NCI-H1930 (cell line): Measurements from ENCODE around the gene PHACTR4.
"Not testable (repeated sequence)": the region's sequence is repeated elsewhere in the genome, so short reads cannot be mapped to it uniquely, and the experiment has no call there.

ENCODE experiments used
- DNase-seq, 2 experiments: peaks; one replicate each; lab custom pipeline; 2025; lab: John Stamatoyannopoulos, UW

The PHACTR4 gene

DNA sequence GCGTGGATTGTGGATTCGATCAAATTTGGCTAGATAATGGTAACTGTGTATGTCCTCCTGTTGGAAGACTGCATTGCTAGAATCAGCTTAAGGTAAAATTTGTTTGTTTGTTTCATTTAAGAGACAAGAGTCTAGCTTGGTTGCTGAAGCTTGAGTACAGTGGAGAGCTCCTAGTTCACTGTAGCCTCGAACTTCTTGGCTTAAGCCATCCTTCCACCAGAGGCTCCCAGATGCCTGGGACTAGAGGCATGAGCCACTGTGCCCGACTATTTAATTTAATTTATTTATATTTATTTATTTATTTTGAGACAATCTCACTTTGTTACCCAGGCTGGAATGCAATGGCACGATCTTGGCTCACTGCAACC, 1.5 kb downstream of the PHACTR4 start:
- no peak for DNase-seq

DNA sequence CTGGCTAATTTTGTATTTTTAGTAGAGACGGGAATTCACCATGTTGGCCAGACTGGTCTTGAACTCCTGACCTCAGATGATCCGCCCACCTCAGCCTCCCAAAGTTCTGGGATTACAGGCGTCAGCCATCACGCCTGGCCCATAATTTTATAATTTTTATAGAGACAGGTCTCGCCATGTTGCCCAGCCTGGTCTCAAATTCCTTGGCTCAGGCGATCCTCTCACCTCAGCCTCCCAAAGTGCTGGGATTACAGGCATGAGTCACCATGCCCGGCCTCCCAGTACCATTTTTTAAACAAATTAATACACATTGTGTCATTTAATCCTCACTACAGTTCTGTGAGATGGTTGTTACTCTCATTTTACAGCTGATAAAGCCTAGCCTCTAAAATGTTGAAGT, 3.9 kb downstream of the PHACTR4 start:
- DNase-seq: not testable (repeated sequence)

DNA sequence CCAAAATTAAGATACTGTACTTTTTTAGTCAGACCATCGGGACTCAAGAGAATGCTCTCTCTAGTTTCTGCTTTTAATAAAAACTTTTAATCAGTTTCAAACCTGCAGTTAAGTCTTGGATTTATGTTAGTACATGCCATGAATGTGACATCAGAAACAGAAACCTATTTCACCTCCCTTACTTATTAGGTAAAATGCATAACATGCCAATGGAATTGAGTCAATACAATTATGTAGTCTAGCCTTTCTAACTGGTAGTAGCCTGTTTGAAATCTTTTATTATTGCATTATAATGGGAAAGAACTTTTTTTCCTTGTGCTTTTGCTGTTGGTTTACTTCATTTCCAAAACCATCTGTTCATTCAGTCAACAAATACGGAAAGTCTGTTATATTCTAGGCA, 4.8 kb downstream of the PHACTR4 start:
- no peak for DNase-seq

DNA sequence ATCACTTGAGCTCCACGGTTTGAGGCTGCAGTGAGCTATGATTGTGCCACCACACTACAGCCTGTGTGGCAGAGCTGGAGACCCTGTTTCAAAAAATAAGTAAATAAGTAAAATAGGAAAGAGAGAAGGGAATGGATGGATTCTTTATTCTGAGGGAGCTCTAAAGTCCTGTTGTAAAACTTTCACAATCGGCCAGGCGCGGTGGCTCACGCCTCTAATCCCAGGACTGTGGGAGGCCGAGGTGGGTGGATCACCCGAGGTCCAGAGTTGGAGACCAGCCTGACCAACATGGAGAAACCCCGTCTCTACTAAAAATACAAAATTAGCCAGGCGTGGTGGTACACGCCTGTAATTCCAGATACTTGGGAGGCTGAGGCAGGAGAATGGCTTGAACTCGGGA, 6.1 kb downstream of the PHACTR4 start:
- DNase-seq: not testable (repeated sequence)

DNA sequence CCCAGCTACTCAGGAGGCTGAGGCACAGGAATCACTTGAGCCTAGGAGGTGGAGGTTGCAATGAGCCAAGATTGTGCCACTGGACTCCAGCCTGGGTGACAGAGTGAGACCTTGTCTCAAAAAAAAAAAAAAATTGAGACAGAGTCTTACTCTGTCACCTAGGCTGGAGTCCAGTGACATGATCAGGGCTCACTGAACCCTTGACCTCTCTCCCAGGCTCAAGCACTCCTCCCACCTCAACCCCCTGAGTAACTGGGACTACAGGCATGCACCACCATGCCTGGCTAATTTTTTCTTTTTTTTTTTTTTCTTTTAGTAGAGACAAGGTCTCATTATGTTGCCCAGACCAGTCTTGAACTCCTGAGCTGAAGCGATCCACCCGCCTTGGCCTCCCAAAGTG, 6.7 kb downstream of the PHACTR4 start:
- DNase-seq: not testable (repeated sequence)

DNA sequence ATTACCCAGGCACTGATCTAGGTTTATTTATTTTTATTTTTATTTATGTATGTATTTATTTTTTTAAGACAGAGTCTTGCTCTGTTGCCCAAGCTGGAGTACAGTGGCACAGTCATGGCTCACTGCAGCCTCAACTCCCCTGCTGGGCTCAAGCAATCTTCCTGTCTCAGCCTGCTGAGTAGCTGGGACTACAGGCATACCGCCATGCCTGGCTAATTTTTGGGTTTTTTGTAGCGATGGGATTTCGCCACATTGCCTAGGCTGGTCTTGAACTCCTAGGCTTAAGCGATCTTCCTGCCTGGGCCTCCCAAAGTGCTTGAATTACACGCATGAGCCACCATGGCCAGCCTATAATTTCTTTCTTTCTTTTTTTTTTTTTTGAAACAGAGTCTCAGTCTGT, 9.4 kb downstream of the PHACTR4 start:
- DNase-seq: no peak

DNA sequence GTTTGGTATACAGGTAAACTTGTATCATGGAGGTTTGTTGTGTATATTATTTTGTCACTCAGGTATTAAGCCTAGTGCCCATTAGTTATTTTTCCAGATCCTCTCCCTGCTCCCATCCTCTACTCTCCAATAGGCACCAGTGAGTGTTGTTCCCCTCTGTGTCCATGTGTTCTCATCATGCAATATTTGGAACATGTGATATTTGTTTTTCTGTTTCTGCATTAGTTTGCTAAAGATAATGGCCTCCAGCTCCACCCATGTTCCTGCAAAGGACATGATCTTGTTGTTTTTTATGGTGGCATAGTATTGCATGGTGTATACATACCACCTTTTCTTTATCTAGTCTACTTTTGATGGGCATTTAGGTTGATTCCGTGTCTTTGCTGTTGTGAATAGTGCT, 10.9 kb downstream of the PHACTR4 start:
- DNase-seq: no peak

DNA sequence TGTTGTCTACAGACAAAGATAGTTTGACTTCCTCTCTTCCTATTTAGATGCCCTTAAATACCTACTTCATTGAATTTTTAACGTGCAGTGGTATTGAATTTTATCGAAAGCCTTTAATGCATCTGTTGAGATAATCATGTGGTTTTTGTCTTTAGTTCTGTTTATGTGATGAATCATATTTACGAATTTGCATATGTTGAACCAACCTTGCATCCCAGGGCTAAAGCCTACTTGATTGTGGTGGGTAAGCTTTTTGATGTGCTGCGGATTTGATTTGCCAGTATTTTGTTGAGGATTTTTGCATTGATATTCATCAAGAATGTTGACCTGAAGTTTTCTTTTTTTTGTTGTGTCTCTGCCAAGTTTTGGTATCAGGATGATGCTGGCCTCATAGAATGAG, 14.2 kb downstream of the PHACTR4 start:
- DNase-seq: not testable (repeated sequence)

DNA sequence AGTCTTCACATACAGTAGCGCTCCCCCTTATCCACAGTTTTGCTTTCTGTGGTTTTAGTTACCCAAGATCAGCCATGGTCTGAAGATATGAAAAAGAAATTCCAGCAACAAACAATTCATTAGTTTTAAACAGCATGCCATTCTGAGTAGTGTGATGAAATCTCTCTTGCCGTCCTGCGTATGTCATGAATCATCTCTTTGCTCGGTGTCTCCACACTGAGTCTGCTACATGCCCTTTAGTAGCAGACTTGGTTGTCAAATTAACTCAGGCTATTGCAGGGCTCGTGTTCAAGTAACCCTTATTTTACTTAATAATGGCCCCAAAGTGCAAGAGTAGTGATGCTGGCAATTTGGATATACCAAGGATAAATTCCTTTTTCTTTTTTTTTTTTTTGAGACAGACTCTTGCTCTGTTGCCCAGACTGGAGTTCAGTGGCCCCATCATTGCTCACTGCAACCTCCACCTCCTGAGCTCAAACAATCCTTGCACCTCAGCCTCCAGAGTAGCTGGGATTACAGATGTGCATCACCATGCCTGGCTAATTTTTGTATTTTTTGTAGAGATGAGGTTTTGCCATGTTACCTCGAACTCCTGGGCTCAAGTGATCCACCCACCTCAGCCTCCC, 22.6 kb downstream of the PHACTR4 start:
- no peak for DNase-seq

DNA sequence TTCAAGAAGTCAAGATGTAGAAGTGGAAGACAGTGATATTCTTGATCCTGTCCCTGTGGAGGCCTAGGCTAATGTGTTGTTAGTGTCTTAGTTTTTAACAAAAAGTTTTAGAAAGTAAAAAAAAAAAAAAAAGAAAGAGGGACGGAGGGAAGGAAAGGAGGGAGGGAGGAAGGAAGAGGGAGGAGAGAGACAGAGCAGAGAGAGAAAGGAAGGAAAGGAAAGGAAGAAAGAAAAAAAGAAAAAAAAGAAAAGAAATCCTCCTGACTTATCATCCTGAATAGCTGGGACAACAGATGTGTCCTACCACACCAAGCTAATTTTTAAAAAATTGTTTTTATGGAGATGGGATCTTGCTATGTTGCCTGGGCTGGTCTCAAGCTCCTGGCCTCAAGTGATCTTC, 24.6 kb downstream of the PHACTR4 start:
- DNase-seq: no peak

DNA sequence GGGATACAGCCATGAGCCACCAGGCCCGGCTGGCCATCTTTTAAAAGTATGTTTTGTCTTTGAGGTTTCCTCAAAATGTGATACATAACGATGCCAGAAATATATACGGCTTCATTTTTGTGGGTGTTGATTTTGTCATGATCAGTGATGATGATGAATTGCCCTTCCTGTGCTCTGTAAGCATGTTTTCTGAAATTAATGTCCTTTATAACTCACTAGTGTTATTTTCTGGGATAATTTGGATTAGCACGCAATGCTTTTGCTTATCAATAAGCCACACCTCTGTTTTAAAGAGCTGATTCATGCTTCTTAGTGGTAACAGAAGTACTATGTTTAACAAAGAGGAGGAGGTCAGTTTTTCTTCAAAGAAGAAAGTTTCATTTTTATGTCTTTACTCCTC, 25.6 kb downstream of the PHACTR4 start:
- DNase-seq: no peak

DNA sequence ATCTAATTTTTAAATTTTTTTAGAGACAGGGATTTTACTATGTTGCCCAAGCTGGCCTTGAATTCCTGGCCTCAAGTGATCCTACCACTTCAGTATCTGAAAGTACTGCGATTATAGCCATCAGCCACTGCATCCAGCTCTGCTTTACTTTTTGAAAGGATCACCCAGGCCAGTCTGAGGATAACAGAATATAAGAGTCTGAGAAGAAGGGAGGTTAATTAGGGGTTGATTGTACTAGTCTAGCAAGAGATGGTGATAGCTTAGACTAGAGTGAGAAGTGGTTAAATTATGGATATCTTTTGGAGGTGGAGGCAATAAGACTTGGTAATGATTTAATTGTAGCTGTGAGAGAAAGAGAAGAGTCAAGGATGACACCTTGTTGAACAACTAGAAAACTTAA, 32.2 kb downstream of the PHACTR4 start:
- DNase-seq: no peak

DNA sequence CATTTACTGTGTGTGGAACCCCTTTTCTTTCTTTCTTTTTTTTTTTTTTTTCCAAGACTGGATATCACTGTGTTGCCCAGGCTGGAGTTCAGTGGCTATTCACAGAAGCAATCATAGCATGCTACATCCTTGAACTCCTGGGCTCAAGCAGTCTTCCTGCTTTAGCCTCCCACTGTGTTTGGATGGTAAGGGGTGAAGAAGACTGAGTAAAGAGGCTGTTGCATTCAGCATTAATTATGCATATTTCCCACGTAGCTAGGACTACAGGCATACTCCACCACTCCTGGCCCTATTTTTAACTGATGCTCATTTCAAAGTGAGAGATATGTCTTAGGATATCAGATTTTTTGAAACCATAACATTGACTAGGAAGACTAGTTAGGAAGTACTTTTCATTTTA, 39.5 kb downstream of the PHACTR4 start:
- no peak for DNase-seq

DNA sequence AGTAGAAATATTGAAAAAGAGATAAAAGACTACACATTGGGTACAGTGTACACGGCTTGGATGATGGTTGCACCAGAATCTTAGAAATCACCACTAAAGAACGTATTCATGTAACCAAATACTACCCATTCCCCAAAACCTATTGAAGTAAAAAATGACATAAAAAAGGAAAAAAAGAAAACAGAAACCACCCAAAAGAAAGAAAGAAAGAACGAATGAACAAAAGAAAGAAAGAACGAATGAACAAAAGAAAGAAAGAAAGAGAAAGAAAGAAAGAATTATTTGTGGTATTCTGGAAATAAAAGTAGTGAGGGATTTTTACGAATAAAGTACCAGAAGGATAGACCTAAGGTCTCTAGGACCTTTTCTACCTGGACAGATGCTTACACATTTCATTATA, 42.1 kb downstream of the PHACTR4 start:
- DNase-seq: no peak

DNA sequence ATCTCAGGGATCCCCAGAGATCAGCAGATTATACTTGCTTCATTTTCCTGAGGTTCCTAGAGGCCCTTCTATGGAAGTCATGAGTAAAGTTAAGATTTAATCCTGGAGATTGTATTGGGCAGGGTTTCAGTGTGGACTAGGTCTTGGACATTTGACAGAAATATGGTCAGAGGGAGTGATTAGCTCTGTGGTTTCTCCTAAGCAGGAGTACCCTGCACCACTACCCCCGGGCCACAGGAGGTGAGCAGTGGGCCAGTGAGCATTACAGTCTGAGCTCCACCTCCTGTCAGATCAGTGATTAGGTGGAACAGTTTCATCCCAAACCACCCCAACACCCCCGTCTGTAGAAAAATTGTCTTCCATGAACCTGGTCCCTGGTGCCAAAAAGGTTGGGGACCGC, 43.2 kb downstream of the PHACTR4 start:
- no peak for DNase-seq

DNA sequence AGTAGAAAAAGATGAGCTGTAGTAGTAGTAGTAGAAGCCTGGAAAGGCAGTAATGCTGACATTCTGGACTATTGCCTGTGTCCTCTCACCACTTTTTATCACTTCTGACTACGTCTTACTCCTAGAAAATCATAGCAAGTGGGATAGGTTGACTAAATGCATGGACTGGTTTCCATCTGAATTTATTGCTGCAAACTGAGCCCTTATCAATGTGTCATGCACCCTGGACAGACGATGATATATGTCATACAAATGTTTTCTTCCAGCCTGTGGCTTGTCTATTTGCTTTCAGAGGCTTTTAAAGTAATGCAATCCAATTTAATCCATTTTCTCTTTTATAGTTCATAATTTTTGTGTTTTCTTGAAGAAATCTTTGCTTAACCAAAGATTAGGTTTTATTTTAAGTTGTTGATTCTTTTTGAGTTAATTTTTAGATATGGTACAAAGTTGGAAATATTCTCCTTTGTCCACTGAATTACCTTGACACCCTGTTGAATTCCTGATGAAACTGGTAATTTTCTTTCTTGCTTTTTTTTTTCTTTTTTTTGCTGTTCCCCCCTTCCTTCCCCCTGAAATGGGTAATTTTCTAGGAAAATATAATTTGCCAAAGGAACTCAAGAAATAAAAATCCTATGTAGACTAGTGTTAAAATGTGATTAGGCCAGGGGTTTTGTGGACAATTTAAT, 47.1 kb downstream of the PHACTR4 start:
- DNase-seq: no peak

DNA sequence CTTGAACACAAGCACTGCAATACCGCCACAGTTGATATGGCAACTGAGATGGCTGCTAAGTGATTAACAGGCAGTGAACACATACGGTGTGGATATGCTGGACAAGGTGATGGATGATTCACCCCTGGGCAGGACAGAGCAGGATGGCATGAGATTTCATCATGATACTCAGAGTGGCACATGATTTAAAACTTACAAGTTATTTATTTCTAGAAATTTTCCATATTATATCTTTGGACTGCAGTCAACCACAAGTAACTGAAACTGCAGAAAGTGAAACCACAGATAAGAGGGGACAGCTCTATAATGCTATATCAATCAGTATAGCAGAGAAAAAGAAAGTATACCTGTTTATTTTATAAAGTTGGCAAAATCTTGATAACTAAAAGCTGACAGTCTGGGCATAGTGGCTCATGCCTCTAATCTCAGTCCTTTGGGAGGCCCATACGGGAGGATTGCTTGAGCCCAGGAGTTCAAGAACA, 47.9 kb downstream of the PHACTR4 start:
- no peak for DNase-seq

DNA sequence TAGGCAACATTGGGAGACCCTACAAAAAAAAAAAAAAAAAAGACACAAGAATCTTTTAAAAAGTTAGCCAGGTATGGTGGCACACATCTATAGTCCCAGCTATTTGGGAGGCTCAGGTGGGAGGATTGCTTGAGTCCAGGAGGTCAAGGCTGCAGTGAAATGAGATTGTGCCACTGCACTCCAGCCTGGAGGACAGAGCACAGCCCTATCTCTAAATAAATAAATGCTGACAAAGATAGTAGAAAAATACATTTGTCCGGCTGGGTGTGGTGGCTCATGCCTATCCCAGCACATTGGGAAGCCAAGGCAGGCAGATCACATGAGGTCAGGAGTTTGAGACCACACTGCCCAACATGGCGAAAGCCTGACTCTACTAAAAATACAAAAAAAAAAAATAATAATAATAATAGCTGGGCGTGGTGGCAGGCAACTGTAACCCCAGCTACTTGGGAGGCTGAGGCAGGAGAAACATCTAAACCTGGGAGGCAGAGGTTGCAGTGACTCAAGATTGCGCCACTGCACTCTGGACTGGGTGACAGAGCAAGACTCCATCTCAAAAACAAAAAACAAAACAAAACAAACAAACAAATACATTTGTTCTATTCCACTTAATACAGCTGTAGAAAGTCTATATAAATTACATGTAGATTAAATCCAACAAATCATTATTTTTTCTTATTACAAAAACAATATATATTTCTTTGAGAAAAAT, 48.5 kb downstream of the PHACTR4 start:
- no peak for DNase-seq

DNA sequence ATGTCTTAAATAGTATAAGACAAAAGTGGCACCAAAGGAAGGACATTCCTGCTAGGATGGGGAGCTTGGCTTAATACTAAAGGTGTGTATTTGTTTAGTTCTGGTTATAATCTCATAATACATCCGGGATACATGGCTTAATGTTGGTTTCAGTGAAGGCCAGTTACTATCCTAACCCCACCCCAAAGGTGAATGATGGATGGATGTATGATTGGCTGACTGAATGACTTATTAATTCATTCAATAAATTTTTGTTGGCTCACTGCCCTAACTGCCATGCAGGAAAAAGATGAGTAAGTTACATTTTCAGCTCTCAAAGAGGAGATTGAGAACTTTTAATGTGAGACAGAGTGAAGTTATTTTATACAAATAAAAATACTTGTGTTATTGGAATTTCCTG, 52.2 kb downstream of the PHACTR4 start:
- DNase-seq: no peak

DNA sequence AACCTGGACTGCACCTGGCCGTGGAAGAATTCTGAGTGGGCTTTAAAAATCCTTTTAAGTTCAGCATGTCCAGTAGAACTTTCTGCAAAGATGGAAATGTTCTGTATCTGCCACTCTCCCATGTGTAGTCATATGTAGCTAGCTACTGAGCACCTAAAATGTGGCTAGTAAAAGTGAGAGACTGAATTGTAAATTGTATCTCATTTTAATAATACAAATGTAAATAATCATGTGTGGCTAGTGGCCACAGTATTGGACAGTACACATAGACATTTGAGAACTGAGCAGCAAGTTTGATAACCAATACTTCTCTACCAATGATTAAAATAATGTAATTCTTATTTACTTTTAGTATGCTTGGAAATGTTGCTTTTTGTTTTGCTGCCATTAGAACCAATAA, 57.3 kb downstream of the PHACTR4 start:
- no peak for DNase-seq

DNA sequence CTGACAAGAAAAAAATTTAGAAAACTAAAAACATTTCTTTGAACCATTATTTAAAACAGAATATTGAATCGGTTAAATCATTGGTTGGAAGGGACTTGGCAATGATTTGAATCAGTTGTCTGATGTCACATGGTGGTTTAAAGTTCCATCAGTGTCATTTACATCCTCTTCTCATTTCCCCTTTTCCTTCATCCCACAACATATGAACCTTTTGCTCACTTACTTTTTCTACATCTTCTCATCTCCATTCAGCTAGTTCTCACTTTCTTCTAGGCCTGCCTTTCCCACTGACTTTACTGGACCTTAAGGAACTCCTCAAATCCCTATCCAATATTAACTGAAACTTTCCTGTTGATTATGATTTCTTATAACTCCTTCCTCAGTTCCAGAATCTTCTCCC, 58.5 kb downstream of the PHACTR4 start:
- no peak for DNase-seq

DNA sequence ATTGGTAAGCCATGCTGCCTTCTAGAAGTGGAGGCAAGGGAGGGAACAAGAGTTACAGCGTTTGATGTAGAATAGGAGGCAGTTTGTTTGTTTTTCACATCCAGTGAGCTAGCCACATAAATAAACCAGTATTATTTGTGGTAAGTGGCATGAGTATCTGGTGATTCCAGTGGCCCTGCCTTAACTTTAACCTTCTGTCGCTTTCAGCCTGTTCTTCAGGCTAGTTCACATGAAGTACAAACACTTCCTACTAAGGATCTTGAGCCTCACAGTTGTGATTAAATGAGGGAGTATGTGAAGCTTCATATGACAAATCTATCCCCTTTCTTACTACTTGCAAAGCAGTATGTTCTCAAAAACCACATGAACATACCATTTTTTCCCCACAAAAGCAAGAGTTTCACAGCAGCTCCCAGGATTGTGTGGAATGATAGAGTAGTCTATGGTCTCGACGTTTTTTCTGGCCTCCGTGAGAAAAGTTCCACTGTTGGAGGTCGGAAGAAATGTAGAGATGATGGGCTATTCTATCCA, 59.5 kb downstream of the PHACTR4 start:
- no peak for DNase-seq

DNA sequence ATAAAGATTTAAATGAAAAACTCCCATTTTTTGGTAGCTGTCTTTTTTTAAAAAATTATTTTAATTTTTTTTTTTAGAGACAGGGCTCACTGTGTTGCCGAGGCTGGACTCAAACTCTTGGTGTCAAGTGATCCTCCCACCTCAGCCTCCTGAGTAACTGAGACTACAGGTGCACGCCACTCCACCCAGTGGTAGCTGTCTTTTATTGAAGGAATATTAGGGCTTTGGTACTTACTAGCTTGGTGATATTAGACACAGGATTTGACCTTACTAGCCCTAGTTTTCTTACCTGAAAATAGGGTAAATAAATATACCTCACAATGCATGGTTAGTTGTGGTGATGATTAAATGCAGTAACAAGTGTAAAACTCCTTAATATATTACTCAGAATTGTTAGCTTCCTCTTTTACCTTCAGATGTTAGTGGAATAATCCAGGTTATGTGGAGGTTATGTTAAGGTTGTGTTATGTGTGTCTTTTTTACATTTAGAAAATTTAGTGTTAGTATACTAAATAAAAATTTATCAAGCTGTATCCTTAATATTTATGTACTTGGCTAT, 66.8 kb downstream of the PHACTR4 start:
- no peak for DNase-seq
